Bronchial epithelial cell (primary cell): ENCODE results near the gene GSS. TPM values are rescaled to one million over a fixed set of nuclear protein-coding genes. Genes with fewer than 3 reads are reported as not detected.
"Not testable (repeated sequence)": the region's sequence is repeated elsewhere in the genome, so short reads cannot be mapped to it uniquely, and the experiment has no call there.

Source experiments
- DNase-seq: peaks from one replicate; pipeline ENCODE4 v3.0.0-alpha.2; 2010; ENCODE audit warnings: low read depth
- FAIRE-seq: peaks from 2 replicates; lab custom pipeline; 2011; peaks lifted over from hg19 to GRCh38; lab: Jason Lieb, UNC
- H3K27me3 ChIP-seq: 2 replicates; pipeline ENCODE4 v1.5.1; 2011; ENCODE audit warnings: low read length; ENCODE audit not compliant: control insufficient read depth, insufficient read depth
- H3K36me3 ChIP-seq: 2 replicates; pipeline ENCODE4 v1.5.1; 2011; ENCODE audit warnings: low read length; ENCODE audit not compliant: control insufficient read depth, insufficient read depth
- H3K4me3 ChIP-seq: 2 replicates; pipeline ENCODE4 v1.5.1; 2011; ENCODE audit warnings: mild to moderate bottlenecking, low read depth, low read length, control low read depth
- total RNA-seq: library from RNA; depleted of rRNA; stranded (reverse); fragments of >200 nt; gene quantifications from 2 replicates; pipeline ENCODE4 v1.2.1, GENCODE V29; 2014
- TF ChIP-seq, protein P1 (sequence below): IDR thresholded peaks from 2 replicates; pipeline ENCODE4 v1.5.1; 2011; ENCODE audit warnings: mild to moderate bottlenecking, moderate library complexity, low read length, control low read depth, inconsistent platforms; ENCODE audit not compliant: insufficient read depth, severe bottlenecking

Gene GSS
- total RNA-seq, 1 donor from 2014 or later: 105 TPM

DNA sequence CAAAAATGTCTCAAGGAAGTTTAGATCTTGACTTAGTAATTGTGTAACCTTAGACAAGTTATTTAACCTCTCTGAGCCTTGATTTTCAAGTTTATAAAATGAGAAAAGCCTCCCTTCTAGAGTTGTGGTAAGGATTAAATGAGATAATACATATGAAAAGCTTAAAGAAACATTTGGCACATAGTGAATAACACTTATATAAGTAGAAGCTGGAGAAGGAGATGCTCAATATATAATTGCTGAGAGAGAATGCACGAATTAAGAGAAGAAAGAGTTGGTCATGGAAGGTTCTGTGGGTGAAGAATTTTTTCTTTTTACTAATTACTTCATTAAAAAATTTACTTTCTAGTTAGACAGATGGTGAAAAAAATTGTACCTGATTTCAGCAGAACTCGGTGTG lies 73.9 kb downstream of the GSS start:
- FAIRE-seq: no peak
- Histone ChIP-seq H3K36me3 (peaks cover 9% of the 10 kb centered on the region), H3K27me3 (no peaks in the 10 kb centered on the region), H3K4me3 (no peak overlapping the region)
- TF ChIP-seq, protein P1, sequence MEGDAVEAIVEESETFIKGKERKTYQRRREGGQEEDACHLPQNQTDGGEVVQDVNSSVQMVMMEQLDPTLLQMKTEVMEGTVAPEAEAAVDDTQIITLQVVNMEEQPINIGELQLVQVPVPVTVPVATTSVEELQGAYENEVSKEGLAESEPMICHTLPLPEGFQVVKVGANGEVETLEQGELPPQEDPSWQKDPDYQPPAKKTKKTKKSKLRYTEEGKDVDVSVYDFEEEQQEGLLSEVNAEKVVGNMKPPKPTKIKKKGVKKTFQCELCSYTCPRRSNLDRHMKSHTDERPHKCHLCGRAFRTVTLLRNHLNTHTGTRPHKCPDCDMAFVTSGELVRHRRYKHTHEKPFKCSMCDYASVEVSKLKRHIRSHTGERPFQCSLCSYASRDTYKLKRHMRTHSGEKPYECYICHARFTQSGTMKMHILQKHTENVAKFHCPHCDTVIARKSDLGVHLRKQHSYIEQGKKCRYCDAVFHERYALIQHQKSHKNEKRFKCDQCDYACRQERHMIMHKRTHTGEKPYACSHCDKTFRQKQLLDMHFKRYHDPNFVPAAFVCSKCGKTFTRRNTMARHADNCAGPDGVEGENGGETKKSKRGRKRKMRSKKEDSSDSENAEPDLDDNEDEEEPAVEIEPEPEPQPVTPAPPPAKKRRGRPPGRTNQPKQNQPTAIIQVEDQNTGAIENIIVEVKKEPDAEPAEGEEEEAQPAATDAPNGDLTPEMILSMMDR: no peak
- DNase-seq: no peak

DNA sequence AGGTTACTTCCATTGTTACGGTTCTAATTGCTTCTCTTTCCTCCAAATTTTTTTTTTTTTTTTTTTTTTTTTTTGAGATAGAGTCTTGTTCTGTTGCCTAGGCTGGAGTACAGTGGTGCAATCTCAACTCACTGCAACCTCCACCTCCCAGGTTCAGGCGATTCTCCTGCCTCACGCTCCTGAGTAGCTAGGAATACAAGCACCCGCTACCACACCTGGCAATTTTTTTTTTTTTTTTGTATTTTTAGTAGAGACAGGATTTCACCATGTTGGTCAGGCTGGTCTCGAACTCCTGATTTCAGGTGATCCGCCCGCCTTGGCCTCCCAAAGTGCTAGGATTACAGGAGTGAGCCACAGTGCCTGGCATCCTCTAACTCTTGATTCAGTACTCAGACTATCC lies 74.6 kb downstream of the GSS start:
- DNase-seq, H3K27me3 ChIP-seq, H3K36me3 ChIP-seq, FAIRE-seq, H3K4me3 ChIP-seq: not testable (repeated sequence)

GRCh38 chr20:34880215-34880850 lies 75.3 kb downstream of the GSS start:
- Histone ChIP-seq H3K4me3 (no peak overlapping the region), H3K36me3 (peaks cover 9% of the 10 kb centered on the region), H3K27me3 (no peaks in the 10 kb centered on the region)
- DNase-seq (no peak), FAIRE-seq (no peak)
- TF ChIP-seq, protein P1: no peak

Other genes starting within 250 kb of the GSS start
- 5.5 and 6.8 TPM in 2 replicates for gene NCOA6, start 130.2 kb downstream of the GSS start, total RNA-seq
- 1.6 and 2.0 TPM in 2 replicates for gene GGT7, start 83.0 kb downstream of the GSS start, total RNA-seq
- 29.7 and 45.1 TPM in 2 replicates for gene ACSS2, start 79.2 kb downstream of the GSS start, total RNA-seq
- gene MYH7B, start 62 bp upstream of the GSS start, total RNA-seq: under 0.01 TPM in 2 replicates
- gene TRPC4AP, start 137.0 kb upstream of the GSS start, total RNA-seq: 30.3 and 33.5 TPM in 2 replicates
- gene EDEM2, start 191.5 kb upstream of the GSS start, total RNA-seq: 36.3 and 63.0 TPM in 2 replicates
- gene PROCR, start 216.3 kb upstream of the GSS start, total RNA-seq: 61.3 and 127 TPM in 2 replicates